Endothelial cell of umbilical vein (primary cell): Measurements from ENCODE around the gene TDRD10. TPM values are rescaled to one million over a fixed set of nuclear protein-coding genes. Genes with fewer than 3 reads are reported as not detected.

Experiments used
- BruUV-seq: library from RNA; stranded (reverse); fragments of 400-500 nt; replicated peaks from 2 replicates; lab custom pipeline; 2021; lab: Mats Ljungman, UMichigan
- CTCF ChIA-PET: fragments of 300-600, 350-600 bp; sonication (Branson Sonifier 250); formaldehyde crosslinking; loops from one replicate; lab custom pipeline; 2021; ENCODE audit warnings: antibody characterized with exemption, inconsistent platforms; lab: Charles Lee
- POLR2A ChIA-PET: fragments of 300-600, 350-600 bp; sonication (Branson Sonifier 250); formaldehyde crosslinking; loops from one replicate; lab custom pipeline; 2021; ENCODE audit warnings: antibody characterized with exemption, inconsistent platforms; lab: Charles Lee
- DNase-seq: peaks from one replicate; pipeline ENCODE4 v3.0.0-alpha.2; 2011; ENCODE audit warnings: low read depth, low spot score
- FAIRE-seq: peaks from 2 replicates; lab custom pipeline; 2011; peaks lifted over from hg19 to GRCh38; lab: Jason Lieb, UNC
- H2AFZ ChIP-seq: 2 replicates; pipeline ENCODE4 v1.6.0; 2012; ENCODE audit warnings: low read depth, low read length, control low read depth, inconsistent platforms
- H3K27ac ChIP-seq: 2 replicates; pipeline ENCODE4 v1.5.1; 2011; ENCODE audit warnings: low read depth, mild to moderate bottlenecking, control low read depth, low read length, moderate library complexity; ENCODE audit not compliant: insufficient read depth
- H3K27me3 ChIP-seq, 2 experiments: 2 replicates each; pipeline versions ENCODE4 v1.6.0 to v1.6.1; 2011; ENCODE audit warnings: low read length in 2 of 2, mixed read lengths in 1 of 2; ENCODE audit not compliant: control insufficient read depth in 2 of 2, insufficient read depth in 2 of 2
- H3K36me3 ChIP-seq, 2 experiments: 2 replicates in 1 of 2; 3 replicates in 1 of 2; pipeline ENCODE4 v1.5.1; 2011; ENCODE audit warnings: low read length in 2 of 2, mild to moderate bottlenecking in 1 of 2, moderate library complexity in 1 of 2; ENCODE audit not compliant: control insufficient read depth in 2 of 2, insufficient read depth in 2 of 2; ENCODE audit errors: extremely low read depth in 1 of 2
- H3K4me1 ChIP-seq: 3 replicates; pipeline ENCODE4 v1.5.1; 2011; ENCODE audit warnings: mild to moderate bottlenecking, low read length; ENCODE audit not compliant: control insufficient read depth, insufficient read depth; ENCODE audit errors: extremely low read depth
- H3K4me2 ChIP-seq: 2 replicates; pipeline ENCODE4 v1.6.1; 2011; ENCODE audit warnings: low read length, control low read depth, mixed read lengths; ENCODE audit not compliant: insufficient read depth
- H3K4me3 ChIP-seq, 3 experiments: fragments of 200-600 bp in 1 of 3; sonication (generic), shearing (Covaris generic) in 1 of 3; replicated peaks in 1 of 3; 2 replicates each; pipeline ENCODE4 v1.5.1; 2011 to 2016; ENCODE audit warnings: control low read depth in 3 of 3, low read length in 3 of 3, mild to moderate bottlenecking in 2 of 3, inconsistent platforms in 1 of 3, low read depth in 1 of 3, moderate library complexity in 1 of 3; ENCODE audit not compliant: insufficient read depth in 1 of 3
- H3K79me2 ChIP-seq: 2 replicates; pipeline ENCODE4 v1.6.0; 2012; ENCODE audit warnings: low read length, inconsistent platforms; ENCODE audit not compliant: control insufficient read depth, insufficient read depth
- H3K9ac ChIP-seq: replicated peaks from 2 replicates; pipeline ENCODE3; 2011; ENCODE audit warnings: low read length, control low read depth; ENCODE audit not compliant: insufficient read depth; ENCODE audit errors: extremely low read depth
- H3K9me1 ChIP-seq: replicated peaks from 3 replicates; pipeline ENCODE4 v1.6.0; 2011; ENCODE audit warnings: mild to moderate bottlenecking, low read length; ENCODE audit not compliant: control insufficient read depth, insufficient read depth; ENCODE audit errors: extremely low read depth
- H3K9me3 ChIP-seq: replicated peaks from 2 replicates; pipeline ENCODE4 v1.5.1; 2012; ENCODE audit warnings: low read length, inconsistent platforms; ENCODE audit not compliant: control insufficient read depth, insufficient read depth
- H4K20me1 ChIP-seq: replicated peaks from 2 replicates; pipeline ENCODE3; 2011; ENCODE audit warnings: mild to moderate bottlenecking, low read length; ENCODE audit not compliant: control insufficient read depth, insufficient read depth; ENCODE audit errors: extremely low read depth
- EZH2 ChIP-seq: IDR thresholded peaks from 2 replicates; pipeline ENCODE4 v1.6.1; 2012; ENCODE audit warnings: borderline replicate concordance, low read depth, mild to moderate bottlenecking, moderate library complexity, low read length, inconsistent platforms; ENCODE audit not compliant: severe bottlenecking
- FOS ChIP-seq: IDR thresholded peaks from 2 replicates; pipeline ENCODE4 v1.6.1; 2011; ENCODE audit warnings: mild to moderate bottlenecking, low read length, moderate library complexity, borderline replicate concordance; ENCODE audit not compliant: insufficient read depth
- GATA2 ChIP-seq: IDR thresholded peaks from 2 replicates; pipeline ENCODE4 v1.7.0; 2011; ENCODE audit warnings: low read depth, mild to moderate bottlenecking, moderate library complexity, mixed read lengths, low read length; ENCODE audit not compliant: insufficient read length, insufficient read depth
- JUN ChIP-seq: IDR thresholded peaks from 2 replicates; pipeline ENCODE4 v1.6.1; 2011; ENCODE audit warnings: borderline replicate concordance, low read depth; ENCODE audit not compliant: insufficient read length, insufficient read depth
- MAX ChIP-seq: IDR thresholded peaks from 2 replicates; pipeline ENCODE4 v1.6.1; 2011; ENCODE audit not compliant: insufficient read depth, insufficient read length
- MYC ChIP-seq: IDR thresholded peaks from one replicate; pipeline ENCODE4 v1.6.1; 2011; ENCODE audit warnings: mild to moderate bottlenecking, low read depth, low read length
- POLR2A ChIP-seq: IDR thresholded peaks from 2 replicates; pipeline ENCODE4 v1.6.1; 2012; ENCODE audit warnings: low read depth, mild to moderate bottlenecking, control low read depth, low read length
- POLR2AphosphoS5 ChIP-seq: IDR thresholded peaks from 2 replicates; pipeline ENCODE4 v1.6.1; 2012; ENCODE audit warnings: low read depth, mild to moderate bottlenecking, control low read depth, low read length, moderate library complexity; ENCODE audit not compliant: insufficient read depth
- dilution Hi-C: fragments of 300-500 bp; cut with MboI; formaldehyde crosslinking; loops from one replicate; pipeline ENCODE4 v1.15.0; 2019; ENCODE audit warnings: low sequenced_read_pairs; ENCODE audit not compliant: extremely low pct_ligation_motif_present
- intact Hi-C: fragments of 100-400 bp; cut with micrococcal nuclease; formaldehyde crosslinking; loops from one replicate; pipeline ENCODE4 v1.10.0; 2022
- polyA plus RNA-seq, 4 experiments: library from polyadenylated mRNA; depleted of rRNA in 3 of 4; stranded (reverse) in 3 of 4; unstranded in 1 of 4; fragments of >200 nt; gene quantifications; 2 replicates each; pipeline versions ENCODE4 v1.2.1 to v1.2.3, GENCODE V29; 2011 to 2012; ENCODE audit warnings: missing spikeins in 1 of 4
- total RNA-seq: library from RNA; stranded (reverse); gene quantifications from 2 replicates; pipeline ENCODE4 v1.2.3, GENCODE V29; 2021
- TF ChIP-seq, protein P1 (sequence below), 2 donors: IDR thresholded peaks; 1 replicate in 1 of 2; 2 replicates in 1 of 2; pipeline ENCODE4 v1.5.1; 2011; ENCODE audit warnings: low read length in 2 of 2, mild to moderate bottlenecking in 2 of 2, moderate library complexity in 2 of 2, control low read depth in 1 of 2, inconsistent platforms in 1 of 2, low read depth in 1 of 2; ENCODE audit not compliant: insufficient read depth in 1 of 2; ENCODE audit errors: extremely low read depth in 1 of 2

Gene TDRD10
- total and polyA plus RNA-seq, 2 donors (not counting 3 experiments of a cell fraction or from before 2014, with no cell fraction given), result 6.1 to 9.1 TPM

GRCh38 chr1:154456631-154457030, 45.4 kb upstream of the TDRD10 start:
- H2AFZ ChIP-seq, result no peak overlapping the region
- no peak overlapping the region for H3K4me3 ChIP-seq
- H3K4me1 ChIP-seq, result peaks cover 2% of the 10 kb centered on the region
- H3K79me2 ChIP-seq, result no peaks in the 10 kb centered on the region
- intact Hi-C loops, result no loop called here
- no peaks in the 10 kb centered on the region for H3K27me3 ChIP-seq
- CTCF ChIA-PET, result no interaction called here
- no peaks in the 10 kb centered on the region for H4K20me1 ChIP-seq
- no peak overlapping the region for H3K4me2 ChIP-seq
- TF ChIP-seq MYC (no peak), POLR2AphosphoS5 (no peak), MAX (no peak), GATA2 (no peak), JUN (no peak), POLR2A (no peak), EZH2 (no peak), FOS (no peak)
- TF ChIP-seq, protein P1, sequence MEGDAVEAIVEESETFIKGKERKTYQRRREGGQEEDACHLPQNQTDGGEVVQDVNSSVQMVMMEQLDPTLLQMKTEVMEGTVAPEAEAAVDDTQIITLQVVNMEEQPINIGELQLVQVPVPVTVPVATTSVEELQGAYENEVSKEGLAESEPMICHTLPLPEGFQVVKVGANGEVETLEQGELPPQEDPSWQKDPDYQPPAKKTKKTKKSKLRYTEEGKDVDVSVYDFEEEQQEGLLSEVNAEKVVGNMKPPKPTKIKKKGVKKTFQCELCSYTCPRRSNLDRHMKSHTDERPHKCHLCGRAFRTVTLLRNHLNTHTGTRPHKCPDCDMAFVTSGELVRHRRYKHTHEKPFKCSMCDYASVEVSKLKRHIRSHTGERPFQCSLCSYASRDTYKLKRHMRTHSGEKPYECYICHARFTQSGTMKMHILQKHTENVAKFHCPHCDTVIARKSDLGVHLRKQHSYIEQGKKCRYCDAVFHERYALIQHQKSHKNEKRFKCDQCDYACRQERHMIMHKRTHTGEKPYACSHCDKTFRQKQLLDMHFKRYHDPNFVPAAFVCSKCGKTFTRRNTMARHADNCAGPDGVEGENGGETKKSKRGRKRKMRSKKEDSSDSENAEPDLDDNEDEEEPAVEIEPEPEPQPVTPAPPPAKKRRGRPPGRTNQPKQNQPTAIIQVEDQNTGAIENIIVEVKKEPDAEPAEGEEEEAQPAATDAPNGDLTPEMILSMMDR (IDR thresholded peaks at IDR 0.05; ENCODE audit: extremely low read depth in 1 of 2, insufficient read depth in 1 of 2, low read depth in 1 of 2, low read length in 2 of 2), result no peak
- POLR2A ChIA-PET, result no interaction called here
- H3K36me3 ChIP-seq, result no peaks in the 10 kb centered on the region
- no peak overlapping the region for H3K27ac ChIP-seq
- DNase-seq, result no peak
- FAIRE-seq, result no peak
- H3K9me1 ChIP-seq, result no peaks in the 10 kb centered on the region
- no peaks in the 10 kb centered on the region for H3K9me3 ChIP-seq
- BruUV-seq, result no TSS peak
- H3K9ac ChIP-seq, result no peak overlapping the region
- dilution Hi-C loops, result no loop called here
